PC-9 (cell line): ENCODE data around the gene FLNB. TPM values are rescaled to one million over a fixed set of nuclear protein-coding genes. Genes with fewer than 3 reads are reported as not detected.

Source experiments
- BruUV-seq: library from RNA; stranded (reverse); fragments of 400-500 nt; replicated peaks from 2 replicates; lab custom pipeline; 2021; lab: Mats Ljungman, UMichigan
- CTCF ChIA-PET: fragments of 300-600 bp; sonication (Branson Sonifier 250); formaldehyde crosslinking; loops from one replicate; lab custom pipeline; 2022; ENCODE audit warnings: antibody characterized with exemption; lab: Charles Lee
- POLR2A ChIA-PET: fragments of 300-600 bp; sonication (Branson Sonifier 250); formaldehyde crosslinking; loops from one replicate; lab custom pipeline; 2022; ENCODE audit warnings: antibody characterized with exemption; ENCODE audit not compliant: unreplicated experiment; lab: Charles Lee
- DNase-seq, 2 experiments: peaks; one replicate each; pipeline versions ENCODE4 v3.0.0 to v3.0.0-alpha.2; 2015 to 2022; ENCODE audit warnings: mixed read lengths in 1 of 2
- H2AFZ ChIP-seq: fragments of 200-600 bp; sonication (generic); 2 replicates; pipeline ENCODE4 v1.8.1; 2017; ENCODE audit warnings: antibody characterized with exemption
- H3F3A ChIP-seq: fragments of 200-600 bp; sonication (generic); 2 replicates; pipeline ENCODE4 v1.8.1; 2017; ENCODE audit warnings: antibody characterized with exemption, mild to moderate bottlenecking, low read depth; ENCODE audit not compliant: insufficient read depth
- H3K27ac ChIP-seq: fragments of 200-600 bp; sonication (generic); 2 replicates; pipeline ENCODE4 v1.6.1; 2016; ENCODE audit warnings: mixed run types
- H3K27me3 ChIP-seq: fragments of 200-600 bp; sonication (generic); 2 replicates; pipeline ENCODE4 v1.6.1; 2016; ENCODE audit warnings: low read depth, mixed run types; ENCODE audit not compliant: insufficient read depth
- H3K36me3 ChIP-seq: fragments of 200-600 bp; sonication (generic); 2 replicates; pipeline ENCODE4 v1.6.1; 2016; ENCODE audit warnings: low read depth, mixed run types
- H3K4me1 ChIP-seq: fragments of 200-600 bp; sonication (generic); replicated peaks from 2 replicates; pipeline ENCODE4 v1.6.1; 2016; ENCODE audit warnings: mixed run types; ENCODE audit not compliant: insufficient read depth
- H3K4me2 ChIP-seq: fragments of 200-600 bp; sonication (generic); 2 replicates; pipeline ENCODE4 v1.6.1; 2017; ENCODE audit warnings: mixed run types
- H3K4me3 ChIP-seq: fragments of 200-600 bp; sonication (generic); 2 replicates; pipeline ENCODE4 v1.6.1; 2016; ENCODE audit warnings: mixed run types
- H3K79me2 ChIP-seq: fragments of 200-600 bp; sonication (generic); 2 replicates; pipeline ENCODE4 v1.6.1; 2017; ENCODE audit warnings: low read depth, mixed run types
- H3K9me2 ChIP-seq: fragments of 200-600 bp; sonication (generic); 2 replicates; pipeline ENCODE4 v1.8.1; 2017; ENCODE audit warnings: mild to moderate bottlenecking; ENCODE audit not compliant: insufficient read depth
- H3K9me3 ChIP-seq: fragments of 200-600 bp; sonication (generic); 2 replicates; pipeline ENCODE4 v1.8.1; 2016; ENCODE audit warnings: low read depth; ENCODE audit not compliant: insufficient read depth
- H4K20me1 ChIP-seq: fragments of 200-600 bp; sonication (generic); 2 replicates; pipeline ENCODE4 v1.8.1; 2017; ENCODE audit not compliant: insufficient read depth
- EZH2 ChIP-seq: fragments of 200-600 bp; sonication (generic); IDR thresholded peaks from 2 replicates; pipeline ENCODE4 v1.8.0; 2017; ENCODE audit warnings: antibody characterized with exemption, low read depth
- intact Hi-C: fragments of 100-400 bp; cut with micrococcal nuclease; formaldehyde crosslinking; loops from one replicate; pipeline ENCODE4 v1.10.0; 2022; ENCODE audit not compliant: unreplicated experiment
- total RNA-seq: library from RNA; stranded (reverse); gene quantifications from 2 replicates; pipeline ENCODE4 v1.2.3, GENCODE V29; 2021
- TF ChIP-seq, protein P1 (sequence below): fragments of 200-600 bp; sonication (generic); conservative IDR thresholded peaks from 2 replicates; pipeline ENCODE4 v1.6.1; 2017; ENCODE audit warnings: mixed run types, antibody characterized with exemption, mild to moderate bottlenecking, moderate library complexity

The FLNB gene
- total RNA-seq, 1 experiment from 2014 or later: 349 TPM

GRCh38 chr3:58107597-58107996, 99.4 kb downstream of the FLNB start:
- TF ChIP-seq, protein P1, sequence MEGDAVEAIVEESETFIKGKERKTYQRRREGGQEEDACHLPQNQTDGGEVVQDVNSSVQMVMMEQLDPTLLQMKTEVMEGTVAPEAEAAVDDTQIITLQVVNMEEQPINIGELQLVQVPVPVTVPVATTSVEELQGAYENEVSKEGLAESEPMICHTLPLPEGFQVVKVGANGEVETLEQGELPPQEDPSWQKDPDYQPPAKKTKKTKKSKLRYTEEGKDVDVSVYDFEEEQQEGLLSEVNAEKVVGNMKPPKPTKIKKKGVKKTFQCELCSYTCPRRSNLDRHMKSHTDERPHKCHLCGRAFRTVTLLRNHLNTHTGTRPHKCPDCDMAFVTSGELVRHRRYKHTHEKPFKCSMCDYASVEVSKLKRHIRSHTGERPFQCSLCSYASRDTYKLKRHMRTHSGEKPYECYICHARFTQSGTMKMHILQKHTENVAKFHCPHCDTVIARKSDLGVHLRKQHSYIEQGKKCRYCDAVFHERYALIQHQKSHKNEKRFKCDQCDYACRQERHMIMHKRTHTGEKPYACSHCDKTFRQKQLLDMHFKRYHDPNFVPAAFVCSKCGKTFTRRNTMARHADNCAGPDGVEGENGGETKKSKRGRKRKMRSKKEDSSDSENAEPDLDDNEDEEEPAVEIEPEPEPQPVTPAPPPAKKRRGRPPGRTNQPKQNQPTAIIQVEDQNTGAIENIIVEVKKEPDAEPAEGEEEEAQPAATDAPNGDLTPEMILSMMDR: no peak
- TF ChIP-seq EZH2: no peak
- no peak for DNase-seq
- H3K27ac ChIP-seq: no peak overlapping the region
- peaks cover 5% of the 10 kb centered on the region for H3K79me2 ChIP-seq
- no peak overlapping the region for H3K4me2 ChIP-seq
- peaks cover 13% of the 10 kb centered on the region; the same call in 1 of the 2 replicates for H4K20me1 ChIP-seq
- no peak overlapping the region for H2AFZ ChIP-seq
- ChIA-PET POLR2A (interaction anchor here (0.7 kb wide), 1 partner anchor 11 kb away, joined by 8 read pairs; no protein-coding TSS in a partner anchor), CTCF (no interaction called here)
- intact Hi-C loops: loop anchor here (5.0 kb wide), 1 partner anchor 95 kb away; no protein-coding TSS in a partner anchor
- BruUV-seq: no TSS peak
- peaks cover 33% of the 10 kb centered on the region for H3F3A ChIP-seq
- peaks cover 28% of the 10 kb centered on the region for H3K36me3 ChIP-seq
- H3K4me1 ChIP-seq: peaks cover 20% of the 10 kb centered on the region
- H3K4me3 ChIP-seq: no peak overlapping the region
- no peaks in the 10 kb centered on the region for H3K9me3 ChIP-seq
- H3K27me3 ChIP-seq: no peaks in the 10 kb centered on the region
- H3K9me2 ChIP-seq: no peaks in the 10 kb centered on the region

- H3K9me3 ChIP-seq: no peaks in the 10 kb centered on the region
- ChIA-PET POLR2A (no interaction called here), CTCF (no interaction called here)
- no peaks in the 10 kb centered on the region for H3K27me3 ChIP-seq
- no peak overlapping the region for H3K27ac ChIP-seq
- no peaks in the 10 kb centered on the region for H3K9me2 ChIP-seq
- no TSS peak for BruUV-seq
- TF ChIP-seq, protein P1: no peak
- no peak for TF ChIP-seq EZH2
- H3K4me1 ChIP-seq: peaks cover 20% of the 10 kb centered on the region
- no peak overlapping the region for H2AFZ ChIP-seq
- H3K36me3 ChIP-seq: peaks cover 32% of the 10 kb centered on the region
- H3F3A ChIP-seq: peaks cover 29% of the 10 kb centered on the region
- no peak overlapping the region for H3K4me2 ChIP-seq
- no peak for DNase-seq
- H3K79me2 ChIP-seq: peaks cover 14% of the 10 kb centered on the region
- peaks cover 20% of the 10 kb centered on the region for H4K20me1 ChIP-seq
- H3K4me3 ChIP-seq: no peak overlapping the region
- intact Hi-C loops: loop anchor here (5.0 kb wide), 2 partner anchors 57 to 97 kb away; no protein-coding TSS in a partner anchor
Observed at GRCh38 chr3:58109752-58110151, 101.5 kb downstream of the FLNB start.

- Histone ChIP-seq H3K4me3 (no peak overlapping the region), H3K27ac (peak overlapping the region; percentile 68), H3F3A (peaks cover 34% of the 10 kb centered on the region), H3K9me2 (no peaks in the 10 kb centered on the region), H3K4me1 (peaks cover 20% of the 10 kb centered on the region), H3K27me3 (no peaks in the 10 kb centered on the region), H4K20me1 (peaks cover 20% of the 10 kb centered on the region), H3K9me3 (no peaks in the 10 kb centered on the region), H3K79me2 (peaks cover 28% of the 10 kb centered on the region), H3K36me3 (peaks cover 37% of the 10 kb centered on the region), H2AFZ (no peak overlapping the region), H3K4me2 (peak overlapping the region; percentile 63)
- peak; percentile 79 to 84 for DNase-seq
- no peak for TF ChIP-seq EZH2
- TF ChIP-seq, protein P1: no peak
- BruUV-seq: no TSS peak
- ChIA-PET POLR2A (interaction anchor here (0.6 kb wide), 1 partner anchor 265 kb away, joined by 8 read pairs; no protein-coding TSS in a partner anchor), CTCF (no interaction called here)
- intact Hi-C loops: loop anchor here (2.0 to 5.0 kb wide), 2 partner anchors 51 to 59 kb away; no protein-coding TSS in a partner anchor
Observed at GRCh38 chr3:58111513-58112184, 103.4 kb downstream of the FLNB start.
